NCI-H2171 (cell line): ENCODE data around the gene NEU4.
"Not testable (repeated sequence)": the region's sequence is repeated elsewhere in the genome, so short reads cannot be mapped to it uniquely, and the experiment has no call there.

Experiments
- DNase-seq: peaks from one replicate; lab custom pipeline; 2025; lab: John Stamatoyannopoulos, UW

Gene NEU4, protein sequence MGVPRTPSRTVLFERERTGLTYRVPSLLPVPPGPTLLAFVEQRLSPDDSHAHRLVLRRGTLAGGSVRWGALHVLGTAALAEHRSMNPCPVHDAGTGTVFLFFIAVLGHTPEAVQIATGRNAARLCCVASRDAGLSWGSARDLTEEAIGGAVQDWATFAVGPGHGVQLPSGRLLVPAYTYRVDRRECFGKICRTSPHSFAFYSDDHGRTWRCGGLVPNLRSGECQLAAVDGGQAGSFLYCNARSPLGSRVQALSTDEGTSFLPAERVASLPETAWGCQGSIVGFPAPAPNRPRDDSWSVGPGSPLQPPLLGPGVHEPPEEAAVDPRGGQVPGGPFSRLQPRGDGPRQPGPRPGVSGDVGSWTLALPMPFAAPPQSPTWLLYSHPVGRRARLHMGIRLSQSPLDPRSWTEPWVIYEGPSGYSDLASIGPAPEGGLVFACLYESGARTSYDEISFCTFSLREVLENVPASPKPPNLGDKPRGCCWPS

DNA sequence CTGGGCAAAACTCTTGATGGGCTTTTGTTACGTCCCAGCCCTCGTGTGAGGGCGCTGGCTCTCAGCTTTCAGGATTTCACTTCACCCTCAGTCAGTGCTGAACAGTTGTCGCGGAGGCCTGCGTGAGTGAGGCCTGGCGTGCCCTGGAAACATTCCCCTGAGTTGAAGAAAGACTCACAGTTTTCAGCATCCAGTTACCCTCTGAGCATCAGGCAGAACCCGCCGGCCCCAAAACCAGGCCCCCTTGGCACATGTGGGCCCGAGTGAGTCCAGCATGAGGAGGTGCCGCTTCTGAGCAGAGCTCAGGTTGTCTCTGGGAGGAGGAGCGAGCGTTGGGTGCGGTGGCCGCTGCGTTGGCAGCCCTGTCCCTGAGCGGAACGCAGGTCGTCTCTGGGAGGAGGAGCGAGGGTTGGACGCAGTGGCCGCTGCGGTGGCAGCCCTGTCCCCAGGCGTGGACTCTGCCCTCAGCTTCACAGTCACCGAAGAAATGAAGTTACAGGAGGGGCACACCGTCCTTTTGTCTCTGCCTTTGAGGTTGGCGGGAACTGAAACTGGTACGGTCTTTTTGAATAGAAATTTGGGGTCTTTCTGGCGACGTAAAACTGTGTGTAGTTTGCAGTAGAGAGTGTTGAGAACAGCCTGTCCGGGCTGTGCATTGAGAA, at the start of gene NEU4:
NEU4 (plus strand) TSS at position 473 of the 662 bp plus-strand sequence. CDS start 5,292 bp downstream, outside the sequence.
- no peak for DNase-seq

DNA sequence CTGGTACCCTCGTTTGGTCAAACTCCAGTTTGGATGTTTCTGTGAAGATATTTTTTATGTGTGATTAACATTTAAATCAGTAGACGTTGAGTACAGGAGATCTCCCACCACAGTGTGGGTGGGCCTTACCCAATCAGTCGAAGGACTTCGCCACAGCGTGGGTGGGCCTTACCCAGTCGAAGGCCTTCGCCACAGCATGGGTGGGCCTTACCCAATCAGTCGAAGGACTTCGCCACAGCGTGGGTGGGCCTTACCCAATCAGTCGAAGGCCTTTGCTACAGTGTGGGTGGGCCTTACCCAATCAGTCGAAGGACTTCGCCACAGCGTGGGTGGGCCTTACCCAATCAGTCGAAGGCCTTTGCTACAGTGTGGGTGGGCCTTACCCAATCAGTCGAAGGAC, 49.1 kb upstream of the NEU4 start:
- not testable (repeated sequence) for DNase-seq

DNA sequence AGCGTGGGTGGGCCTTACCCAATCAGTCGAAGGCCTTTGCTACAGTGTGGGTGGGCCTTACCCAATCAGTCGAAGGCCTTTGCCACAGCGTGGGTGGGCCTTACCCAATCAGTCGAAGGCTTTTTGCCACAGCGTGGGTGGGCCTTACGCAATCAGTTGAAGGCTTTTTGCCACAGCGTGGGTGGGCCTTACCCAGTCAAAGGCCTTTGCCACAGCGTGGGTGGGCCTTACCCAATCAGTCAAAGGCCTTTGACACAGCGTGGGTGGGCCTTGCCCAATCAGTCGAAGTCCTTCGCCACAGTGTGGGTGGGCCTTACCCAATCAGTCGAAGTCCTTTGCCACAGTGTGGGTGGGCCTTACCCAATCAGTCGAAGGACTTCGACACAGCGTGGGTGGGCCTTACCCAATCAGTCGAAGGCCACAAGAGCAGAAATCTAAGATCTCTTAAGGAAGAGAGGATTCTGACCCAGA, 48.7 kb upstream of the NEU4 start:
- no peak for DNase-seq

DNA sequence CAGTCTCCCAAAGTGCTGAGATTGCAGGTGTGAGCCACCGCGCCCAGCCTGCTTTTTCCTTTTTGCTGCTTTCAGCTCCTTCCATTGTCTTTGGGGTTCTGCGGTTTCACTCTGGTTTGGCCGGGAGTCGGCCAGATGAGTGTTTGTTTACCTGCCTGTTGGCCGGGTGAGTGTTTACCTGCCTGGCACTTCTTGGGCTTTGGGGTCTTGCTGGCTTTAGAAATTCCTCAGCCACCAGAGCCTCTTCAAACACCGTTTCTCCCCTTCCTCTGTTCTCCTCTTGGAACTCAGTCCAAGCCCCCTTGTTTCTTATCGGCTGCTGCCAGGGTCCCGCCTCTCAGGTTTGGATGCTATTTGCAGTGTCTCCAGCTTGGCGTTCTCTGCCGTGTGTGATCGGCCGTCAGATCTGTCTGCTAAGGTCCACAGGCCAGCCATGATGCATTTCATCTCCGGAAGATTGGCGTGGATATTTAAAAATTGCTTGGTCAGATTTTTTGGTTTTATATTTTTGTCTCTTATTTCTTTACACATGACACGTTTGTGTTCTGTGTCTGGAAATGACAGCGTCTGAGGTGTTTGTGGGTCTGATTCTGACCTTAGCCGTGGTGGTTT, 46.6 kb upstream of the NEU4 start:
- DNase-seq: no peak

DNA sequence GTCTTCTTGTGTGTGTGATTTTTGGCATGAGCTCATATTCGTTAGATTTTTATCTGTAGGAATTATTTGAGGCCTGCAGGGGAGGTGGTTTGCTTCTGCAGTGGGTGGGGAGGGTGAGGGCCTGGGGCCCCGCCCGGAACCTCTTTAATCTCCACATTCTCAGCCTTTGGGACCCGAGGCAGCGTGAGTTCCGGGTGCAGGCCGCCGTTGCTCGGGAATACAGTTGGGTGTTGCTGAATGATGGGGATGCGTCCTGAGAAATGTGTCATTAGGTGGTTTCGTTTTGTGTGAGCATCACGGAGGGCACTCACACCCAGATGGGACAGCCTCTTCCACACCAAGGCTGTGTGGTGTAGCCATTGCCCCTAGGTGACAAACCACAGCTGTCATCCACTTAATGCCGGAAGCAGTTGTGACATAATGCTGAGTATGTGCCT, 46.0 kb upstream of the NEU4 start:
- DNase-seq: no peak

DNA sequence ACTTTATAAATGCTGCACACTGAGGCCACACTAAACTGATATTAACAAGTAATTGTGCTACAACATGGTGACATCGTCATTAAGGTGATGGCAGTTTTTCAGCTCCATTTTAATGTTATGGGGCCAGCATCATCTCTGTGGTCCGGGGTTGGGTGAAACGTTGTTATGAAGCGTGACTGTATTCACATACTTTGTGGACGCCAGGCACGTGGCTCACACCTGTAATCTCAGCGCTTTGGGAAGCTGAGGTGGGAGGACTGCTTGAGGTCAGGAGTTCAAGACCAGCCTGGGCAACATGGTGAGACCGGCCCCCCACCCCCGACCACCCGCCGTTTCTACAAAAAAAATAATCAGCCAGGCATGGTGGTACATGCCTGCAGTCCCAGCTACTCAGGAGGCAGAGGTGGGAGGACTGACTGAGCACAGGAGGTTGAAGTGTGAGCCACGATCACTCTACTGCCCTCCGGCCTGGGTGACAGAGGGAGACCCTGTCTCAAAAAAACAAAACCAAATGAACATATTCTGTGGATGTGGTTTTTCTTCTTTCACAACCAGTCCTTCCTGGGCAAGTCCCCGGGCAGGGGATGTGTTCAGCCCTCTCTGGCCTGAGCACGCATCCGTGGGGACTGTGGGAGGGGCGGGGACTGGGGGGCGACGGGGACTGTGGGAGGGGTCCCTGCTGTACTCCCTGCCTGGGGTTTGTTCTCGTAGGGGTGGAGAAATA, 45.3 kb upstream of the NEU4 start:
- no peak for DNase-seq

DNA sequence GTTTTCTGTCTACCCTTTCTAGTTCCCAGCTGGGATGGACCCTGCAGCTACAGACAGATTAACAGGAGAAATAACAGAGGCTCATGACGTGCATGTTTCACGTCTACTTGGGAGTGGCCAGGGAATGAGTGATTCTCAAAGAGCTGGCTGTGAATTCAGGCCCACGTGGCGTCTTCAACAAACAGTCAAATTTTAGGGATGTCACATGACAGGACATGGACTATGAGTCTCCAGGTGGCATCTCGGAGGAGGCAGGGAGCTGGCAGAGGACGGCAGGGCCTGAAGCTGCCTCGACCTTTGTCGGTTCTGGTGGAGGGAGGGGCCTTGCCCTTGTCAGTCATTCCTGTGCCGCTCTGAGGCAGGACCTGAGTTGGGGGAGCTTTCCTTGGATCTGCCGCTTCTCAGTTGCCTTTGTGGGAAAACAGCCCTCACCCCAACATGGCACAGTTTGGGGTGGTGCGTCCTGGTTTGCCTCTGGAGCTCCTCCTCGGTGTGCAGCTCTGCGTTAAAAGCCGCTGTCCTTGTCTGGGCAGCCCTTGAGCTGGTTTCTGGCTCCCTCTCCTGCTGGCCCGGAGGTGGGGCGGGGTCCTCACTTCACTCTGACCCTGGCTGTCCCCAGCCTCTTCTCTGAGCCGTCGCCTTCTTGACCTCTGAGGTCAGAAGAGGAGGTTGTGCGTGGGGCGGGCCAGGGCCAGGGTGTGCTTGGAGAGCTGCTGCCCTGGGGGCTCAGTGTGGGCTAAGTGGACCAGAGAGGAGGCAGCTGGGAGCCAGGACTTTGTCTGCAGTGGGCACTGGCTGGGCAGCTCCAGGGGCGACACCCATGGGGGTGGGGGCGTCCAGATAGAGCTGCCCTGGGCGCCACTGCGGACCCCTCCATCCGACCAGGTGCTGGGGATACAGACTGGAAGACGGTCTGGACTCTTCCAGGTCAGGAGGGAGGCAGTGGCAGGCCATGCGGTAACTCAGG, 44.4 kb upstream of the NEU4 start:
- DNase-seq: no peak

DNA sequence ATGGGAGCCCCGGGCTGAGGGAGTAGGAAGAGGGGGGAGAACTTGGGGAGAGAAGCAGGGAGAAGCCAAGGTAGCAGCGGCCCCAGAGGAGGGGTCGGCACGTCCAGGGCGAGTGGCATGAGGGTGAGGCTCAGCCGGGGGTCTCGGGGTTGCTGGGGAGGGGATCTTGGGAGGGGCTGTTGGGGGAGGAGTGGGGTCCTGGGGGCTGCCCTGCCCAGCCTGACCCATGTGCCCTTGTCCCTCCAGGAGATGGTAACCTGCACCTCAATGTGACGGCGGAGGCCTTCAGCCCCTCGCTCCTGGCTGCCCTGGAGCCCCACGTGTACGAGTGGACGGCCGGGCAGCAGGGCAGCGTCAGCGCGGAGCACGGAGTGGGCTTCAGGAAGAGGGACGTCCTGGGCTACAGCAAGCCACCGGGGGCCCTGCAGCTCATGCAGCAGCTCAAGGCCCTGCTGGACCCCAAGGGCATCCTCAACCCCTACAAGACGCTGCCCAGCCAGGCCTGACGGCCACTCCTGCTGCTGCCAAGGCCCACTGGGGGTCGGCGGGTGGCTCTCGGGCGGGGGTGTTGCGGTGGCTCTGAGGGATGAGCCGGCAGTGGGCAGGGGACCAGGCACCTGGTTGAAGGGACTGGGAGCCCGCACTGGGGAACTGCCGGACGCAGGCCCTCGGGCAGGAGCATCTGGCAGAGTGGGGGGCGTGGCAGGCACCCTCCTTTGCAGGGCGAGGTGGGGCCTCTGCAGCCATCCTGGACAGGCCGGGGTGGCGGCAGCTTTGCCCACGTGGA, 41.3 kb upstream of the NEU4 start:
- no peak for DNase-seq

DNA sequence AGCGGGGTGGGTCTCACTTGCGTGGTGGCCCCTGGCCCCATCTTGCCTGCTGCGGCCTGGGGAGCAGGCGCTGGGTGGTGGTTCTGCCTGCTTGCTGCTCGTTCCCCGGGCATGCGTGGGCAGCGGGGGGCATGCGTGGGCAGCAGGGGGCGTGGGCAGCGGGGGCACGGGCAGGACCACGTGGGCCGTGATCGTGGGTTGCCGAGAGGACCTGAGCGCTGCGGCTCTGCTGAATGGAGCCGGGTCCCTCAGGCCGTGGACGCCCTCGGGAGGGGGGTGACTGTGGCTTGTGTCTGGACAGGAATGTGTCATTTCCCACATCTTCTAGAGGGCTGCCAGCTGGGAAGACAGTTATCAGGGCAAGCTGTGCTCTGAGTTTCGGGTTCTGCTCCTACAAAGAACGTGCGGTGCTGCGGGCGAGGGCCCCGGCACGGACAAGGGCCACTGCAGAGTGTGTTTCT, 40.7 kb upstream of the NEU4 start:
- no peak for DNase-seq

DNA sequence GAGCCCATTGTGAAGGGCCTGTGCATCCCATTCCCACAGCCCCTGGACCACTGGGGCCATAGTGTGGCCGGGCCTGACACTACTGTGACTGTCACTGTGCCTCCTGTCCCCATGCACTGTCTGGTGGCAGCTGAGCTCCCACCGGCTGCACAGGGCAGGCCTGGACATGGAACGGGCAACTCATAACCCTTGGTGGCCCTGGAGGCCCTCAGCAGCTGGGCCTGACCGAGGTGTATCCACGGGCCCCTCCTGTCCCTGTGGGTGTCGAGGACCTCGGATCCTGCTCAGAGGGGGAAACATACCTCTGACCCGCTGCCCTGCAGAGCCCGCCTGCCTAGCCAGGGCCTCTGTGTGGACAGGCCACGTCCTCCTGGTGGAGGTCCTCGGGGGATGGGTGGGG, 40.1 kb upstream of the NEU4 start:
- DNase-seq: no peak

DNA sequence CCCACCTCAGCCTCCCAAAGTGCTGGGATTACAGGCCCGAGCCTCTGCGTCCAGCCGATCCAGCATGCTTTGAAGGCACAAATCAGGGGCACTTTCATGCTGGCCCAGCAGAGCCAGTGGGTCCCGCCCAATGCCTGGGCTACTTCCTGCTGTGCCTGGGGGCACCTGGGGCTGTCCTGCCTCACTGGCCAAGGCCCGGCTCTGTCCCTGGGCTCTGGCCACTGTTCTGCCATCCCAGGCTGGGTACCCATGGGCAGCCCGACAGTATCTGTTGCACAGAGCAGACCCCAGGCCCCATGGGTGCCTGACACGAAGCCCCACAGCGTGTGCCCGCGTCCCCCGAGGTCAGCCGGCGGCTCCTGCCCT, 39.2 kb upstream of the NEU4 start:
- no peak for DNase-seq

DNA sequence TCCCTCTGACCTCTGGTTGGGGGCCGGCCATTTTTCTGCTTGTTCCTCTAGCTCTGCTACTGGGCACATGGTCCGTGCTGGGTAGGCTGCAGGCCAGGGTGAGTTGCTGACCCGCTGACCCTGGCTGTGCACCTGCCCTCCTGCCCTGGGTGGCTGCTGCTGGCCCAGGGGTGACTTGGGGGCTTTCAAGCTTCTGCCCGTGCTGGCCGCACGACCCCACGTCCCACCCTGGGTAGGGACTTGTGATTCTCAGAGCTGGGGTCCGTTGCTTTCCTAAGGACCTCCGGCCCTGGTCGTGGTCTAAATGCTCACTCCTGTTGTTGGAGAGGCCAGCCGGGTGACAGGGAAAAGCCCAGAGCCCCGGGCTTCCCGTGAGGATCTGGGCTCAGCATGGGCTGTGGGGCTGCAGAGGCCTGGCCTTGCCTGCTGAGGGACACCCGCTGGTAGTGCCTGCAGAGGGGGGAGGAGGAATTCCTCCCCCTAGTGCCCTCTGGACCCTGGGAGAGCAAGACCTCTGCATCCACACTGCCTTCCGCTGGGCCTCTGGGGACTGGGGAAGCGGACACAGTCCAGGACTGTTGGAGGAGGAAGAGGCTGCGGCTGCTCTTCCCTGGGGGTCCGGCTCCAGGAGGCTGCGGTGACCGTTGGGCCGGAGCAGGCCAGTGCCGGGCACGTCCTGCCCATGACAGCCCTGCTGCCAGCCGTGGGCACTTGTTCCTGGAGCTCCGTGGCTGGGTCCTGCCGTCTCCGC, 38.6 kb upstream of the NEU4 start:
- no peak for DNase-seq

DNA sequence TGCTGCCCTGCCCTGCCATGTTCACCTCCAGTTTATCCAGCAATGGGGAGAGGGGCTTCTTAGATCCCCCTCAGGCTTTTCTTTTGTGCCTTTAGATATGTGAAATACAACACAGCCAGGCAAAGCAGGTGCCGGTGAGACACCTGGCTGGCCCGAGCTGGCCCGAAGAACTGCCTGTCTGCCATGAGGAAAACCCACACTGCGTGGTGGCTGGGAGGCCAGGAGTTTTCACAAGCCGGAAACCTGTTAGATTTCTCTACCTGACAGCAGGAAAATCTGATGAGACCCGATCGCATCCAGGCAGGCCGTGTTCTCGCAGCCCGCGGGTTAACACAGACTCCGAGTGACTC, 38.1 kb upstream of the NEU4 start:
- DNase-seq: no peak

DNA sequence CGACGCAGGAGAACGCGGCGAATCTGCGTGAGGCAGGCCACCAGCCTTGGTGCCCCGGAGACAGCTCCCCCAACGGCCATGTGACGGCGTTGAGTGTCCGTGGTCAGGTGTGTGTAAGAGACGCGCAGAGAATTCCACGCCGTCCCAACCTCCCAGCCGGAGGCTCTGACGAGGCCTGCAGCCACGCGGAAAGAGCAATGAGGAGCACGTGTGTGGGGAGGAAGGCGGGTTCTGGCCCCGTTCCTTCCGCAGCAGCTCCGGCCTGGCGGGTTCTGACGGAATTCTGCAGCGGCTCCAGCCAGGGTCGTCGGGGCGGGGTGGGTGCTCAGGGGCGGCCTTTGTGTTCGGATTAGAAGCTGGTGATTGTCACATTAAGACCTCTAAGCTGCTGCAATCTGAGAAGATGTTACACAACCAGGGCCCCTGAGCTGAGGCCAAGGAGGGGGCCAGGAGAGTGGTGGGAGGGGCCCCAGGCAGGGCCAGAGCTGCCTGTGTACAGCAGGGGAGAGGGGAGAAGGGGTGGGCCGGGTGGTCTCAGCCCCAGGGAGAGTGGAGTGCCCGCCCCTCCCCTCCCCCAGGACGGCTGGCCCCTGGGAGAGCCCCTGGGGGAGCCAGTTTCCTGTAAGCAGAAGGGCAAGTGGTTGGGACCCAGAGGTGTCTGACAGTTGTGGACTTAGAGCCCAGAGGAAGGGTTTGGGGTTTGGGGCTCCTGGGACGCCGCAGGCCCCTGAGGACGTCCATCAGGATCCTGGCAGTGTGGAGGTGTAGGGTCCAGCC, 37.5 kb upstream of the NEU4 start:
- no peak for DNase-seq

DNA sequence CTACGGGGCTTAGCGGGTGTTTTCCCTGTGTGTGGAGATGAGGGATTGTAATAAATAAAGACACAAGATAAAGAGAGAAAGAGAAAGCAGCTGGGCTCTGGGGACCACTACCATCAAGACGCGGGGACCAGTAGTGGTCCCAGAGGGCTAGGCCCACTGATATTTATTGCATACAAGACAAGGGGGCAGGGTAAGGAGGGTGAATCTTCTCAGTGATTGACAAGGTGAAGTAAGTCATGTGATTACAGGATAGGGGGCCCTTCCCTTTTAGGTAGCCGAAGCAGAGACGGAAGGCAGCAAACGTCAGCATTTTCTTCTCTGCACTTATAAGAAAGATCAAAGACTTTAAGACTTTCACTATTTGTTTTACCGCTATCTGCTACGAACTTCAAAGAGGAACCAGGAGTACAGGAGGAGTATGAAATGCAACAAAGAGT, 36.9 kb upstream of the NEU4 start:
- no peak for DNase-seq

DNA sequence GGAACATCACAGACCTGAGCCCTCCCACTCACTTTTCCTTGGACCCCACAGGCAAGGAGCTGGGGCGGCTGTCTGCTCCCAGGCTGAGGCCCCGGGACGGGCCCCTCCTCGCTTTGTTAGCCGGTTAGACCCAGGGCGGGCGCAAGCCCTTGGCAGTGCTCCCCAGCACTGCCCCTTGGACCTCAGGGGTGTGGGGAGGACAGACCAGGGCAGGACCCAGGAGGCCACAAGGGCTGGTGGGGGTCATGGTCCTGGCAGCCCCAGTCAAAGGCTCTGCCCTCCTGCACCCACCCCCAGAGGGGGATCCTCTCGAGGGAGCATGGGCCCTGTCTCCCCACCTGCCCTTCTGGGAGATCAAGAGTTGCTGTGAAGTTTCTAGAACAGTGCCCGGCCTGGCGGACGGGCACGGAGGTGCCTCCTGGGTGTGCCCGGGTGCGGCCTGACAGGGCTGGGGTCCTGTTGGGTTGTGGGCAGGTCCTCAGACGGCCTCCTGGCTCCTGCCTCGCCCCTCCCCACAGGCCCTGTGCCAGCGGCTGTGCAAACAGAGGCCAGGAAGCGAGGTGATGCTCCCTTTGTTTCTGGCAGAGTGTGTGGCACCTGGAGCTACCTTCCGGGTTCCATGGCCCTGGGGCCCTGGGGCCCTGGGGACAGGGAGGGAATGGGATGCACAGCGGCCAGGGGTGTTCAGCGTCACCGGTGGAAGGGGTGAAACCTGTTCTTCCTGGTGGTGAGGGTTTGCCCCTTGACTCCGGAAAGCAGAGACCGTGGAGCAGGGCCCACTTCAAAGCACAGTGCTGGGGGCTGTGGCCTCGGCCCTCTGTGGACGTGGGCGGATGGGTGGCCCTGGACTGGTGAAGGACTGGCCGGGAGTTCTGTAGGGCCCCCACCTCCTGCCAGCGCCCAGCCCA, 35.2 kb upstream of the NEU4 start:
- DNase-seq: no peak

DNA sequence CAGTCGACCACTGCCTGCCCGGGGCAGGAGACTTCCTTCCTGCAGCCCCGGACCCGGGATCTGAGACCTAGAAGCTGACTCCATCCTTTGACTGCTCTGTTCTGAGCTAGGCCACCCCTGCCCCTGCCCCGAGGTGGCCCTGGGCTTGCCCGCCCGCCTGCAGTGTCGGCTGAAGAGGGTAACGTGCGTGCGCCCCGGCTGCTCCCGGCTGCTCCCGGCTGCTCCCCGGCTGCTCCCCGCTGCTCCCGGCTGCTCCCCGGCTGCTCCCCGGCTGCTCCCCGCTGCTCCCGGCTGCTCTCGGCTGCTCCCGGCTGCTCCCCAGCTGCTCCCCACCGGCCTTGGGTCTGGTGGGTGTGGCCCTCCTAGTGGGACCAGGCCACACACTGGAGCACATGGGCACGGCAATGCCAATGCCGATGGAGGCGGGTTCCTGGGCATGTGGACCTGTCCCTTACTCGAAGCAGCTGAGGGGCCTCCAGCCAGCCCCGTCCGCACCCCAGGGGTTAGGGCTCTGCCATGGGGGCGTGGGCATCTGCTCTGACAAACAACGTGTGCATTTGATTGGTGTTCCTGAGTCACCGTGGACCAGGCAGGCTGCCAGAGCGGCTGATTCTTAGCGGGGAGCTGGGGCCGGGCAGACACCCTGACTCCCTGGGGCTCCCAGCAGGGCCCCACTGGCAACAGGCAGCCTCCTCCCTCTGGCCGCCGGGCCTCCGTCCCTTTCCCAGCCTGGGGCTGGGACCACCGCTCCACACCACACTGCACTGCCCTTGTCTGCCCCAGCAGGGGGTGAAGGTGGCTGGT, 34.4 kb upstream of the NEU4 start:
- peak; percentile 43 for DNase-seq
